KMS-11 (cell line): ENCODE data around the gene HIPK1.

Source experiments
- H2AFZ ChIP-seq: fragments of 200-600 bp; sonication (generic); 2 replicates; pipeline ENCODE4 v1.6.1; 2016; ENCODE audit warnings: antibody characterized with exemption, mixed run types, low read depth
- H3K27ac ChIP-seq: fragments of 200-600 bp; sonication (generic); 2 replicates; pipeline ENCODE4 v1.6.1; 2016; ENCODE audit warnings: mild to moderate bottlenecking, mixed run types
- H3K27me3 ChIP-seq: fragments of 200-600 bp; sonication (generic); 2 replicates; pipeline ENCODE4 v1.6.1; 2017; ENCODE audit warnings: mild to moderate bottlenecking, low read depth, mixed run types, moderate library complexity; ENCODE audit not compliant: insufficient read depth
- H3K36me3 ChIP-seq: fragments of 200-600 bp; sonication (generic); 2 replicates; pipeline ENCODE4 v1.6.1; 2017; ENCODE audit warnings: mild to moderate bottlenecking, mixed run types; ENCODE audit not compliant: insufficient read depth
- H3K4me1 ChIP-seq: fragments of 200-600 bp; sonication (generic); 2 replicates; pipeline ENCODE4 v1.6.1; 2016; ENCODE audit warnings: mild to moderate bottlenecking, low read depth, mixed run types; ENCODE audit not compliant: poor library complexity, severe bottlenecking
- H3K4me2 ChIP-seq: fragments of 200-600 bp; sonication (generic); 2 replicates; pipeline ENCODE4 v1.7.0; 2016; ENCODE audit warnings: mild to moderate bottlenecking, mixed run types
- H3K4me3 ChIP-seq: fragments of 200-600 bp; sonication (generic); IDR thresholded peaks from 2 replicates; pipeline ENCODE4 v1.6.1; 2017; ENCODE audit warnings: low read depth, low read length, mixed read lengths; ENCODE audit not compliant: insufficient read depth
- H3K79me2 ChIP-seq: fragments of 200-600 bp; sonication (generic); 2 replicates; pipeline ENCODE4 v1.6.1; 2016; ENCODE audit warnings: low read depth, mixed run types; ENCODE audit not compliant: insufficient read depth
- H3K9ac ChIP-seq: fragments of 200-600 bp; sonication (generic); 2 replicates; pipeline ENCODE4 v1.6.1; 2016; ENCODE audit warnings: mild to moderate bottlenecking, mixed run types
- H4K20me1 ChIP-seq: fragments of 200-600 bp; sonication (generic); 2 replicates; pipeline ENCODE4 v1.6.1; 2016; ENCODE audit warnings: mild to moderate bottlenecking, mixed run types; ENCODE audit not compliant: insufficient read depth
- TF ChIP-seq, protein P1 (sequence below): fragments of 200-600 bp; sonication (generic); conservative IDR thresholded peaks from 2 replicates; pipeline ENCODE4 v1.6.1; 2017; ENCODE audit warnings: low read depth, mild to moderate bottlenecking, antibody characterized with exemption, low read length, moderate library complexity, mixed read lengths

Gene HIPK1

DNA sequence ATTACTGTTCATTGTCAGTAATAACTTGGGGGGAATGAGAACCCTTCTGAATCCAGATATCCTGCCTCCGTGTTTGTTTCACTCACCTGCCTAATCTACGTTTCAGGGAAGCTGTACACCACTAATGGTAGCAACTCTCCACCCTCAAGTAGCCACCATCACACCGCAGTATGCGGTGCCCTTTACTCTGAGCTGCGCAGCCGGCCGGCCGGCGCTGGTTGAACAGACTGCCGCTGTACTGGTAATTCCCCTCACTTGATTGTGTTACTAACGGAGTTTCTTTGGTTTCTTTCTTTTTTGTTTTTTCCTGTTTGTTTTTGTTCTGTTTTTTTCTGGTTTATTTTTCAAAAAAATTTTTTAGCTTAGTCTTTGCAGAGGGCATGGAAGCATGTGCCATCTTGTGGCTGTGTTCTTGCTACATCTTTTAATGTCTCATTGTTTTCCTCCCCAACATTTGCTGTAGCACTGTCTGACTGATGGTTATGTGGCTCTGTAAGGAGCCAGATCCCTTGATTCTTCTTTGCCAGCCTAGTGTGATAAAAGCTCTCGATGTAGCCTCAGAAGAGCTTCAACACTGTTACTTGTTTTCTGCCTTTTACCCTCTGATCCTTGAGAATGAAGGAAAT, 34.3 kb downstream of the HIPK1 start:
- H3K4me1 ChIP-seq = no peaks in the 10 kb centered on the region
- no peak overlapping the region for H3K4me3 ChIP-seq
- no peak overlapping the region for H3K9ac ChIP-seq
- no peaks in the 10 kb centered on the region for H3K79me2 ChIP-seq
- no peak overlapping the region for H3K27ac ChIP-seq
- H4K20me1 ChIP-seq = no peaks in the 10 kb centered on the region
- H2AFZ ChIP-seq = no peak overlapping the region
- no peaks in the 10 kb centered on the region for H3K27me3 ChIP-seq
- TF ChIP-seq, protein P1, sequence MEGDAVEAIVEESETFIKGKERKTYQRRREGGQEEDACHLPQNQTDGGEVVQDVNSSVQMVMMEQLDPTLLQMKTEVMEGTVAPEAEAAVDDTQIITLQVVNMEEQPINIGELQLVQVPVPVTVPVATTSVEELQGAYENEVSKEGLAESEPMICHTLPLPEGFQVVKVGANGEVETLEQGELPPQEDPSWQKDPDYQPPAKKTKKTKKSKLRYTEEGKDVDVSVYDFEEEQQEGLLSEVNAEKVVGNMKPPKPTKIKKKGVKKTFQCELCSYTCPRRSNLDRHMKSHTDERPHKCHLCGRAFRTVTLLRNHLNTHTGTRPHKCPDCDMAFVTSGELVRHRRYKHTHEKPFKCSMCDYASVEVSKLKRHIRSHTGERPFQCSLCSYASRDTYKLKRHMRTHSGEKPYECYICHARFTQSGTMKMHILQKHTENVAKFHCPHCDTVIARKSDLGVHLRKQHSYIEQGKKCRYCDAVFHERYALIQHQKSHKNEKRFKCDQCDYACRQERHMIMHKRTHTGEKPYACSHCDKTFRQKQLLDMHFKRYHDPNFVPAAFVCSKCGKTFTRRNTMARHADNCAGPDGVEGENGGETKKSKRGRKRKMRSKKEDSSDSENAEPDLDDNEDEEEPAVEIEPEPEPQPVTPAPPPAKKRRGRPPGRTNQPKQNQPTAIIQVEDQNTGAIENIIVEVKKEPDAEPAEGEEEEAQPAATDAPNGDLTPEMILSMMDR = no peak
- no peaks in the 10 kb centered on the region for H3K36me3 ChIP-seq
- H3K4me2 ChIP-seq = no peak overlapping the region

DNA sequence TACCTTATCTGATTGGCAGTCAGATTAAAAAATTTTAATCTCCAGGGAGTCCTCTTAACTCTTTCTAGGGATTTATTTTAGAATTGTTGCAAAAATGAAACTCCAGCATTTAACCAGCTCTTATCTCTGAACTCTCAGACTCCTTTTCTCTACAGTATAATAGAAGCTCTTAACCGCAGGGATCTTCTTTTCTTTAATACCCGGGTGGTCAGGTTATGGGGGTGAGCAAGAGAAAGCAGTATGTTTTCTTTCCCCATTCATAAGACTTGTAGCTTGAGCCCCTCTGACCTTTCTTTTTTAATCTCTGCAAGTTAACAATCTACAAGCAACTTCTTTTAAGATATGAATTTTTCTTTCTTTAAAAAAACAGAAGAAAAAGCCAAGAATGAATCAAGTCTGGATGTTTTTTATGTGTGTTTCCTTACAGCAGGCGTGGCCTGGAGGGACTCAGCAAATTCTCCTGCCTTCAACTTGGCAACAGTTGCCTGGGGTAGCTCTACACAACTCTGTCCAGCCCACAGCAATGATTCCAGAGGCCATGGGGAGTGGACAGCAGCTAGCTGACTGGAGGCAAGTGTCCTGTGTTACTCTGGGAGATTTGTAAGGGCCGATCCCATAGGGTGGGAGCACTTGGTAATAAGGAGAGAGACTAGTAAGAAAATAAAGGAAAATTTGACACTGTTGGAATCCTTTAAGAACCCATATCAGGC, 36.7 kb downstream of the HIPK1 start:
- no peaks in the 10 kb centered on the region for H3K27me3 ChIP-seq
- H2AFZ ChIP-seq = no peak overlapping the region
- no peaks in the 10 kb centered on the region for H3K4me1 ChIP-seq
- H3K4me3 ChIP-seq = no peak overlapping the region
- H3K36me3 ChIP-seq = no peaks in the 10 kb centered on the region
- no peaks in the 10 kb centered on the region for H3K79me2 ChIP-seq
- TF ChIP-seq, protein P1 = no peak
- no peak overlapping the region for H3K4me2 ChIP-seq
- no peaks in the 10 kb centered on the region for H4K20me1 ChIP-seq
- no peak overlapping the region for H3K27ac ChIP-seq
- H3K9ac ChIP-seq = no peak overlapping the region

DNA sequence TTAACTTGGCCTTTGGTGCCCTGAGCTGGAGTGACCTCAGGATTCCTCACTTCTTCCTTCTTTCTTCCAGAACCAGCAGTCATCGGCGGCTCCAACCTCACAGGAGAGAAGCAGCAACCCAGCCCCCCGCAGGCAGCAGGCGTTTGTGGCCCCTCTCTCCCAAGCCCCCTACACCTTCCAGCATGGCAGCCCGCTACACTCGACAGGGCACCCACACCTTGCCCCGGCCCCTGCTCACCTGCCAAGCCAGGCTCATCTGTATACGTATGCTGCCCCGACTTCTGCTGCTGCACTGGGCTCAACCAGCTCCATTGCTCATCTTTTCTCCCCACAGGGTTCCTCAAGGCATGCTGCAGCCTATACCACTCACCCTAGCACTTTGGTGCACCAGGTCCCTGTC, 43.8 kb downstream of the HIPK1 start:
- Histone ChIP-seq H4K20me1 (no peaks in the 10 kb centered on the region), H3K9ac (no peak overlapping the region), H3K27ac (no peak overlapping the region), H3K4me3 (no peak overlapping the region), H3K36me3 (no peaks in the 10 kb centered on the region), H3K27me3 (no peaks in the 10 kb centered on the region), H3K79me2 (no peaks in the 10 kb centered on the region), H3K4me1 (peaks cover 44% of the 10 kb centered on the region), H3K4me2 (no peak overlapping the region), H2AFZ (no peak overlapping the region)
- TF ChIP-seq, protein P1 = no peak

DNA sequence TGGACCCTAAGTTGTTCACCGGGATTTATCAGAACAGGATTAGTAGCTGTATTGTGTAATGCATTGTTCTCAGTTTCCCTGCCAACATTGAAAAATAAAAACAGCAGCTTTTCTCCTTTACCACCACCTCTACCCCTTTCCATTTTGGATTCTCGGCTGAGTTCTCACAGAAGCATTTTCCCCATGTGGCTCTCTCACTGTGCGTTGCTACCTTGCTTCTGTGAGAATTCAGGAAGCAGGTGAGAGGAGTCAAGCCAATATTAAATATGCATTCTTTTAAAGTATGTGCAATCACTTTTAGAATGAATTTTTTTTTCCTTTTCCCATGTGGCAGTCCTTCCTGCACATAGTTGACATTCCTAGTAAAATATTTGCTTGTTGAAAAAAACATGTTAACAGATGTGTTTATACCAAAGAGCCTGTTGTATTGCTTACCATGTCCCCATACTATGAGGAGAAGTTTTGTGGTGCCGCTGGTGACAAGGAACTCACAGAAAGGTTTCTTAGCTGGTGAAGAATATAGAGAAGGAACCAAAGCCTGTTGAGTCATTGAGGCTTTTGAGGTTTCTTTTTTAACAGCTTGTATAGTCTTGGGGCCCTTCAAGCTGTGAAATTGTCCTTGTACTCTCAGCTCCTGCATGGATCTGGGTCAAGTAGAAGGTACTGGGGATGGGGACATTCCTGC, 46.2 kb downstream of the HIPK1 start:
- no peak overlapping the region for H3K9ac ChIP-seq
- H3K27ac ChIP-seq = peak overlapping the region; percentile 44; the same call in 1 of the 2 replicates
- no peaks in the 10 kb centered on the region for H3K27me3 ChIP-seq
- no peaks in the 10 kb centered on the region for H3K36me3 ChIP-seq
- peaks cover 44% of the 10 kb centered on the region for H3K4me1 ChIP-seq
- peak overlapping the region; percentile 22; the same call in 1 of the 2 replicates for H3K4me2 ChIP-seq
- TF ChIP-seq, protein P1 = no peak
- no peak overlapping the region for H3K4me3 ChIP-seq
- H4K20me1 ChIP-seq = no peaks in the 10 kb centered on the region
- H2AFZ ChIP-seq = no peak overlapping the region
- H3K79me2 ChIP-seq = no peaks in the 10 kb centered on the region
